GM23338 (cell line): ENCODE data around the gene CELSR3. TPM values are rescaled to one million over a fixed set of nuclear protein-coding genes. Genes with fewer than 3 reads are reported as not detected.
A peak's percentile ranks its signal among the peaks of the same experiment; 100 is the strongest.

Experiments
- ATAC-seq: fragments of 200-7000 bp; cut with Tn5 transposase; 3 replicates; pipeline ENCODE4 v1.9.1; 2020
- DNase-seq: peaks from one replicate; pipeline ENCODE4 v3.0.0-alpha.2; 2015; ENCODE audit warnings: low spot score
- H2AFZ ChIP-seq: fragments of 200-600 bp; sonication (generic); 2 replicates; pipeline ENCODE4 v1.8.0; 2016; ENCODE audit warnings: antibody characterized with exemption, mild to moderate bottlenecking, moderate library complexity
- H3F3A ChIP-seq: fragments of 200-600 bp; sonication (generic); replicated peaks from 2 replicates; pipeline ENCODE4 v1.8.0; 2017; ENCODE audit warnings: antibody characterized with exemption, mixed run types, low read depth
- H3K27ac ChIP-seq: fragments of 200-600 bp; sonication (generic); 2 replicates; pipeline ENCODE4 v1.6.1; 2016; ENCODE audit warnings: low read depth
- H3K27me3 ChIP-seq: fragments of 200-600 bp; sonication (generic); 2 replicates; pipeline ENCODE4 v1.8.0; 2016; ENCODE audit warnings: mild to moderate bottlenecking, mixed run types, moderate library complexity; ENCODE audit not compliant: insufficient read depth
- H3K36me3 ChIP-seq: fragments of 200-600 bp; sonication (generic); 2 replicates; pipeline ENCODE4 v1.8.0; 2016; ENCODE audit warnings: mild to moderate bottlenecking; ENCODE audit not compliant: insufficient read depth
- H3K4me1 ChIP-seq: fragments of 200-600 bp; sonication (generic); 2 replicates; pipeline ENCODE4 v1.8.0; 2016; ENCODE audit warnings: mild to moderate bottlenecking, moderate library complexity; ENCODE audit not compliant: insufficient read depth
- H3K4me2 ChIP-seq: fragments of 200-600 bp; sonication (generic); 2 replicates; pipeline ENCODE4 v1.7.1; 2017; ENCODE audit warnings: mixed run types
- H3K4me3 ChIP-seq: fragments of 200-600 bp; sonication (generic); 2 replicates; pipeline ENCODE4 v1.6.1; 2016; ENCODE audit warnings: mixed run types
- H3K79me2 ChIP-seq: fragments of 200-600 bp; sonication (generic); replicated peaks from 2 replicates; pipeline ENCODE4 v1.8.0; 2017; ENCODE audit warnings: mild to moderate bottlenecking; ENCODE audit not compliant: insufficient read depth
- H3K9me2 ChIP-seq: fragments of 200-600 bp; sonication (generic); 2 replicates; pipeline ENCODE4 v1.8.0; 2017; ENCODE audit not compliant: insufficient read depth
- H4K20me1 ChIP-seq: fragments of 200-600 bp; sonication (generic); replicated peaks from 2 replicates; pipeline ENCODE4 v1.8.0; 2017; ENCODE audit warnings: mild to moderate bottlenecking; ENCODE audit not compliant: insufficient read depth
- H3K27ac Mint-ChIP-seq: 2 replicates; pipeline ENCODE4 v1.8.0; 2020; ENCODE audit warnings: inconsistent platforms, mild to moderate bottlenecking, moderate library complexity, mixed read lengths
- H3K27me3 Mint-ChIP-seq: 3 replicates; pipeline ENCODE4 v1.8.0; 2022; ENCODE audit warnings: low read depth, mild to moderate bottlenecking, moderate library complexity, mixed read lengths, inconsistent platforms; ENCODE audit not compliant: insufficient read depth, poor library complexity
- H3K36me3 Mint-ChIP-seq: 3 replicates; pipeline ENCODE4 v1.8.0; 2021; ENCODE audit warnings: low read depth, mild to moderate bottlenecking, inconsistent platforms, moderate library complexity, mixed read lengths
- H3K4me1 Mint-ChIP-seq: 3 replicates; pipeline ENCODE4 v1.8.0; 2020; ENCODE audit warnings: mild to moderate bottlenecking, inconsistent platforms, mixed read lengths
- H3K4me3 Mint-ChIP-seq: 3 replicates; pipeline ENCODE4 v1.8.0; 2021; ENCODE audit warnings: moderate library complexity, mild to moderate bottlenecking, inconsistent platforms, mixed read lengths
- H3K9me3 Mint-ChIP-seq: 3 replicates; pipeline ENCODE4 v1.8.0; 2020; ENCODE audit warnings: moderate library complexity, mild to moderate bottlenecking, inconsistent platforms, mixed read lengths
- CREB1 ChIP-seq: fragments of 250-450 bp; sonication (Bioruptor Pico); IDR thresholded peaks from 2 replicates; pipeline ENCODE4 v1.5.0; 2020; ENCODE audit warnings: low read depth, mild to moderate bottlenecking, moderate library complexity
- CTCF ChIP-seq, 2 experiments: fragments of 200-600 bp in 1 of 2; sonication (generic) in 1 of 2; conservative IDR thresholded peaks; 2 replicates each; pipeline versions ENCODE4 v1.5.1 to v1.6.1; 2016 to 2017; ENCODE audit warnings: antibody characterized with exemption in 2 of 2, low read depth in 2 of 2, mild to moderate bottlenecking in 2 of 2, moderate library complexity in 1 of 2
- EZH2 ChIP-seq: fragments of 200-600 bp; sonication (generic); IDR thresholded peaks from one replicate; pipeline ENCODE4 v1.8.0; 2017; ENCODE audit warnings: antibody characterized with exemption, mild to moderate bottlenecking, low read depth; ENCODE audit not compliant: unreplicated experiment
- EZH2phosphoT487 ChIP-seq: fragments of 200-600 bp; sonication (generic); IDR thresholded peaks from one replicate; pipeline ENCODE4 v1.8.1; 2018; ENCODE audit warnings: antibody characterized with exemption; ENCODE audit not compliant: unreplicated experiment
- JUNB ChIP-seq: IDR thresholded peaks from one replicate; pipeline ENCODE4 v1.6.1; 2016; ENCODE audit warnings: antibody characterized with exemption; ENCODE audit not compliant: unreplicated experiment
- NANOG ChIP-seq: IDR thresholded peaks from 2 replicates; pipeline ENCODE4 v1.6.1; 2016; ENCODE audit warnings: antibody characterized with exemption, borderline replicate concordance
- POLR2AphosphoS5 ChIP-seq: IDR thresholded peaks from 2 replicates; pipeline ENCODE4 v1.6.1; 2016; ENCODE audit warnings: antibody characterized with exemption, low read depth
- REST ChIP-seq: IDR thresholded peaks from one replicate; pipeline ENCODE4 v1.6.1; 2018; ENCODE audit warnings: antibody characterized with exemption; ENCODE audit not compliant: unreplicated experiment
- STAT1 ChIP-seq: IDR thresholded peaks from one replicate; pipeline ENCODE4 v1.6.1; 2016; ENCODE audit warnings: antibody characterized with exemption; ENCODE audit not compliant: unreplicated experiment
- ZNF114 ChIP-seq: fragments of 250-450 bp; sonication (Bioruptor Pico); IDR thresholded peaks from 2 replicates; pipeline ENCODE4 v1.5.0; 2020; ENCODE audit warnings: mild to moderate bottlenecking, moderate library complexity
- ZNF331 ChIP-seq: fragments of 250-450 bp; sonication (Bioruptor Pico); IDR thresholded peaks from 2 replicates; pipeline ENCODE4 v1.5.0; 2020; ENCODE audit warnings: low read depth, mild to moderate bottlenecking, moderate library complexity
- ZNF462 ChIP-seq: fragments of 250-450 bp; sonication (Bioruptor Pico); IDR thresholded peaks from 2 replicates; pipeline ENCODE4 v1.5.0; 2020; ENCODE audit warnings: mild to moderate bottlenecking, moderate library complexity
- polyA plus RNA-seq: library from polyadenylated mRNA; unstranded; fragments of >200 nt; fragmentation: Nextera tagmentation; extraction: Ambion mirVana; gene quantifications from 2 replicates; pipeline ENCODE4 v1.2.1, GENCODE V29; 2016
- total RNA-seq: library from RNA; depleted of rRNA; stranded (reverse); fragments of >200 nt; shearing (Covaris generic); gene quantifications from 2 replicates; pipeline ENCODE4 v1.2.3, GENCODE V29; 2014

Gene CELSR3
- total and polyA plus RNA-seq, 2 experiments from 2014 or later = 7.5 to 33.3 TPM

DNA sequence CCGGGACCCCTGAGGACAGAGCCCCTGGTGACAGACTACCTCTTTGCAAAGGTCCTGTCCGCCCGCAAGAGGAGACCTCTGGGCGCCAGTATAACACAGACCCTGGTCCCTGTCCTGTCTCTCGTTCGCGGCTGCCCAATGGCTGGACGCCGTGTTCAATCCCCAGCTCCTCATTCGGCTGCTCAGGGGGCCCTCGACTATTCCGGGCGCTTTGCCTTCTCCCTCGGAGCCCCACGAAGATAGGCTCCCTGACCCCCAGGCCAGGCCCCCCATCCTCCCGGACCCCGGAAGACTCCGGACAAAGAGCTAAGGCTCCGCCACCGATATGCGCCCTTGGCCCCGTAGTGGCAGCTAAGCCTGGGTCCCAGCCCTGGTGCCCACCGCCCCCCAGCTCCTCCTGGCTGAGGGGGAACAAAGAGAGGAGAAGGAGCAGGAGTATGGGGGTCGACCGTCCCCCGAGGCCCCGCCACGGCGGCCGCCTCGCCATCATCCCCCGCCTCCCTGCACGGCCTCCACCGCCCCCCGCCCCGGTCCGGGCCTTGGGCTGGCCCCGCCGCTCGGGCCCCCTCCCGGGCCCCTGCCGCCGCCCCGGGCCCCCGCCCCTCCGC, 437 bp downstream of the CELSR3 start (continued):
- no peak for TF ChIP-seq ZNF331
- no peak for TF ChIP-seq NANOG
- no peak for TF ChIP-seq STAT1
- TF ChIP-seq POLR2AphosphoS5 = no peak
- no peak for TF ChIP-seq EZH2phosphoT487
- no peak for TF ChIP-seq EZH2
- TF ChIP-seq ZNF462 (CRISPR knock-in tag) = no peak
- no peak for TF ChIP-seq JUNB

DNA sequence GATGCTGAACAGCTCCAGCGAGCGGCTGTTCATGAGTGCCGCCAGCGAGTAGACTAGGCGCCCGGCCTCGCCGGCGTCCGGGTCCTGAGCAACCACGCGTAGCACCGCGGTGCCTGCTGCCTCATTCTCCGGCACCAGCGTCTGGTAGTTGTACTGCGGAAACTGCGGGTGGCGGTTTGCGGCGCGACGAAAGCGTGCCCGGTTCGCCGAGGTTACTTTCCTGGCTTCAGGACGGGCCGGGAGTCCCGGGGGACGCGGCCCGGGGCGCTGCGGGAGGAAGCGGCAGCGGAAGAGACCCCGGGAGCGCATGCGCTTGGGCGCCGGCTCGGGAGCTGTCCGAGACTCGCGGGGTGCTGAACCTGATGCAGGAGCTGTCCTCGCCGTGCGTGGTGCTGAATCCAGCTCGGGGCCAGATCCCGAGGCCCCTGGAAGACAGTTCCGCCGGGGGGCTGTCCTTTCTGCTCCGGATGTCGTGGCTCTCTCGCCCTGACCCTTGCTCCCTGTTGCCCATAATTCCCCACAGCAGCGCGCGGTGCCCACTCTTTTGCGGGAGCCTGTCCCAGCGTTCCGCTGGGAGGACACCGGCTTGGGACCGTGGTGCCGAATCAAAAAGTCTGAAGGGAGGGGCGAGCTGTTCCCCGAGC, 1.1 kb downstream of the CELSR3 start:
- peak; percentile 81 for DNase-seq
- H3K27me3 Mint-ChIP-seq = peaks cover 34% of the 10 kb centered on the region
- peaks cover 19% of the 10 kb centered on the region for H3K4me1 Mint-ChIP-seq
- Histone ChIP-seq H3K79me2 (no peaks in the 10 kb centered on the region), H3F3A (peaks cover 42% of the 10 kb centered on the region), H3K9me2 (no peaks in the 10 kb centered on the region), H3K4me1 (no peaks in the 10 kb centered on the region; the same call in 1 of the 2 replicates), H3K36me3 (no peaks in the 10 kb centered on the region), H4K20me1 (peaks cover 9% of the 10 kb centered on the region), H3K27me3 (no peaks in the 10 kb centered on the region), H3K4me3 (peak overlapping the region; percentile 73), H3K4me2 (peak overlapping the region; percentile 95), H3K27ac (no peak overlapping the region), H2AFZ (0 out of 2 replicates have a peak overlapping the region, but pooled peaks have one; percentile 18)
- H3K27ac Mint-ChIP-seq = no peak overlapping the region
- H3K9me3 Mint-ChIP-seq = peaks cover 4% of the 10 kb centered on the region; the same call in 2 of the 3 replicates
- peak; percentile 2 for ATAC-seq
- peaks cover 43% of the 10 kb centered on the region for H3K36me3 Mint-ChIP-seq
- peak overlapping the region; percentile 78 for H3K4me3 Mint-ChIP-seq
- TF ChIP-seq REST (peak; percentile 100), CTCF (conservative IDR thresholded peaks at IDR 0.05; ENCODE audit: low read depth in 2 of 2) (no peak), CREB1 (CRISPR knock-in tag) (peak; percentile 64; the same call in 1 of the 2 replicates), ZNF114 (CRISPR knock-in tag) (peak; percentile 92; the same call in 1 of the 2 replicates), POLR2AphosphoS5 (peak; percentile 47; the same call in 1 of the 2 replicates), JUNB (no peak)
